GM20431 (cell line): ENCODE results near the gene PGF.

ENCODE experiments used
- in situ Hi-C: fragments of 300-500 bp; cut with MseI, MboI; formaldehyde crosslinking; loops from one replicate; pipeline ENCODE4 v1.15.0; 2020; ENCODE audit warnings: low sequenced_read_pairs; ENCODE audit not compliant: unreplicated experiment

Gene PGF

DNA sequence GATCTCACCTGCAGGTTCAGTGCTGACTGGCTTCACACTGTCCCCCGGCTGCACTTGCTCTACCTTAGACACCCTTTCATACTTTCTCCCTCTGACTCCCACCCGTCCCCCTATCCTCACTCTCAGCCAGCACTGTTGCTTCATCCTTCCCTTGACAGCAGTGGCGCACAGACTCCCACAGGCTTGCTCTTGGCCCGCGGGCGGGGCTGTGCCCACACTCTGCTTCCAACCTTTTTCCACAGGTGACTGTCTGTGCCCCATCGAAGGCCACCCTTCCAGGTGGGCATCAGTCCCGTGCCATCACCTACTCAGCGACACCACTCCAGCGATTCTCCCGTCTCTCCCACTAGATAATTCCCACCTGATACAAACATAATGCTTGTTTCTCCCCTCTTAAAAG, 31.3 kb downstream of the PGF start:
- in situ Hi-C loops: no loop called here

DNA sequence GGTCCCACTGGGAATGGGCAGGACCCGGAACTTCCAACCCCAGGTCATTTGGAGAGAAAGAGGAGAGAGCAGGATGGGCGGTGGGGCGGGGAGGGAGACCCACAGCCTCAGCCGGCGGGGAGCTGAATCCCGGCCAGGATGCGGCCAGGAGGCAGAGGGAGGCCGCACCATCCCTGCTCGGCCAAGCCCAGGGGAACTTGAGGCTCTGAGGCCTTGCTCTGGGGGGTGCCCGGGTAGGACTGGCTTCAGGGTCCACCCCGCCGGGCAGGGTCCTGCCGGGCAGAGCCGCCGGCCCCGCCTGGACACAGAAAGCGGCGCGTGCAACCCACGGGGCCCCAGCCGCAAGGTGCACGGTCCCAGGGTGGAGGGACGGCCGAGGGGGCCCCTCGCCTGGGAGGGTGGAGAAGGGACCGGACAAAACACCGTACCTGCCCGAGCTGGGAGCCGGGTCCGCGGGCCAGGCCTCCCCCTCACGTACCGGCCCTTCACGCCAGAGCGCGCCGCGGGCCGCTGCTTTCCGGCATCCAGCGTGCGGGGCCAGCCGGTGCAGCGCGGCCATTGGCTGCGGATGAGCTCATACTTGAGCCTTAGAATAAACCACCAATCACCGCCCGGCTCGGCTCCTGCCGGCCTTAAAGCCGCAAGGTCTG, 32.5 kb downstream of the PGF start, which contains the start of gene RPS6KL1:
TSS of gene RPS6KL1 (minus strand) at position 509 of the 650 bp plus-strand sequence. CDS start 1,719 bp downstream, outside the sequence.
- in situ Hi-C loops: no loop called here

DNA sequence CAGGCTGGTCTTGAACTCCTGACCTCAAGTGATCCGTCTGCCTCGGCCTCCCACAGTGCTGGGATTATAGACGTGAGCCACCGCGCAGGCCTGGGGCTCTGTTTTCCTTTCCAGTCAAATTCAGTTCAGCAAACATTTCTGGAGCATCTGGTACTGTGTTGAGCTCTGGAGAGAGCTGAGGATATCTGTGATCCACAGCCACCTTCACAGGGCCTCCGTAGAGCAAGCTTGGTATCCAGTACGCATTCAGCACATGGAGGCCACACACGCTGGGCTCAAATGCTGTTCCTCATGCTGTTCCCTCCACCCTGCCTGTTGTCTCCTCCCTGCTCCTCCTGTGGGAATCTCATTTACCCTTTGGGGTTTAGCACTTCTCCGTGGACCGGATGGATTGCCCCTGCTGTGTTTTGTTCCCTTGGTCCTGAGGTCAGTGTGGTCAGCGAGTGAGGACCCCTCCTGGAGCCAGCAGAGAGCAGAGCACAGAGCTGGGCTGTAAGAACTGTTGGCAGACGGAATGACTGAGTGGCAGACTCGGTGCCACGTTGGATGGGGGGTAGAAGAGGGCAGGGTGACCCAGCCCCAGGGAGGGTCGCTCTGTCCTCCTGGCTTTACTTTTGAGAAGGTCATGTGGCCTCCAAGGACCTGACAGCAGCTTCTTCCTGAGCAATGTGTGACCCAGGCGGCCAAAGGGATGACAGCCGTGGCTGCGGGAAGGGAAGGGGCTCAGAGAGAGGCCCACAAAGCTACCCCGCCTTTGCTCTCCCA, 33.2 kb downstream of the PGF start:
- in situ Hi-C loops: no loop called here

DNA sequence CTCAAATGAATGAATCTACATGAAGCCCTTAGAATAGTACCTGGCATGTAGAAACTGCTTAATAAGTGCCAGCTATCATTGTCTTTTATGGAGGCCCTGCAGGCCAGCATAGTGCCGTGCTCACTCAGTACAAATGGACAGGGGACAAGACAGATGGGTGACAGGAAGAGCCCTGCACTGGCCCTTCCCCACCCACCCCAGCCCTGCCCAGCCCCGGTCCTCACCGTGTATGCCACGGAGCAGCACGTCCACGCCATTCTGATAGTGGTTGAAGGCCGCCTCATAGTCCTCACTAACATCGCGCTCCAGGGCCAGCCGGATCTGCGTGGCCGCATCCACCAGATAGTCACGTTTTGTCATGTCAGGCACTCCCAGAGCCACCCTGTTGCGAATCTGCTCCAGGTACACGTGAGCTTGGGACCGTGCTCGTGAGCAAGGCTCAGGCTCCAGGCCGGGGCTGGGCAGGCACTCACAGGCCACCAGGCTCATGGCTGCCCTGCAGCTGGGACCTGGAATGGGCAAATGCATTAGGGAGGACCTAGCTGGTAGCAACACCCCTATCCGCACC, 34.3 kb downstream of the PGF start:
- in situ Hi-C loops: no loop called here

DNA sequence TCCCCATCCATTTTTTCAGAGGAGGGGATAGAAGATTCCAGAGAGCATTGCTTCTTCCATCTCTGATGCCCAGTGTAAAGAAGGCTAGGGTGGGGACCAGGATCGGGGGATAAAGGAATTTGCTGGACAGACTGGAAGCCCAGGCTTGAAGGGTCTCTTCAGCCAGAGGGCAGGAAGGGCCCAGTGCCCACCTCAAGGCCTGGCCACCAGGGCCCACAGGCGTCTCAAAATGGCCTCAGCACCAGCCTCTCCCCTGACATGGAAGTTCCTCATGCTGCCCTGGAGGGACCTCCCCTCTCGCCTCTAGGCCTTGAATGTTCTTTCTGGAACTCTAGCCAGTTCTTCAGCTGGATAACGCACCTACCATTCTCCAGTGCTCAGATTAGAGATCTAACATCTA, 35.1 kb downstream of the PGF start:
- in situ Hi-C loops: no loop called here

DNA sequence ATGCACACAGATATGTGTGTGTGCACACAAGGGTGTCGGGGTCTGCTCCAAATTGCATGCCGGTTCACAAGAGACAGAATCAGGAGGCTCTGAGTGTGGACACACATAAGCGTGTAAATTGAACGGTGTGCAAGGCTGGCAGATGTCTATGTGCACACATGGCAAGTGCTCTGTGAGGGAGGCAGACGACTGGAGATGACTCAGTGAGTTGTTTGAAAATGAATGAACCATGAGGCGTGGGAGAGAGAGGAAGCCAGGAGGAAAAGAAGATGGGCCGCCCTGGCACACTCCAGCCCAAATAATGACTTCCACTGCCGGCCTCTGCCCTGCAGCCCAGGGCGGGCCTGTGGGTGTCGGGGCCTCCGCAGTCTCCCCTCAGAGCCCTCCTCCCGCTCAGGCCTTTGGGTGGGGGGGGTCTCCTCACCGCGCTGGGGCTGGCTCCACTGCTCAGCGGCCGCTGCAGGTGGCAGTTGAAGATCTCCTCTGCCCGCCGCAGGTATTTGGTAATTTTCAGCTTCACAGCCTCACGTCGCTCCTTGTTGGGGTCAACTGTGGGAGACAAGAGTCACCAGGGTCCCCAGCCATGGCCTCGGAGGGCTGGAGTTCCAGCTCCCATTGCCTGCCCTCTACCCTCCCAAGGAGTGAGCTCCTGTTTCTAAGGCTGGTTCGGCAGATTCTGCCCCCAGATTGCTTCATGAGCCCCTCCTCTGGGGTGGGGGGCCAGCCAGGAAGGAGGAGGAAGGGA, 35.8 kb downstream of the PGF start:
- in situ Hi-C loops: no loop called here

DNA sequence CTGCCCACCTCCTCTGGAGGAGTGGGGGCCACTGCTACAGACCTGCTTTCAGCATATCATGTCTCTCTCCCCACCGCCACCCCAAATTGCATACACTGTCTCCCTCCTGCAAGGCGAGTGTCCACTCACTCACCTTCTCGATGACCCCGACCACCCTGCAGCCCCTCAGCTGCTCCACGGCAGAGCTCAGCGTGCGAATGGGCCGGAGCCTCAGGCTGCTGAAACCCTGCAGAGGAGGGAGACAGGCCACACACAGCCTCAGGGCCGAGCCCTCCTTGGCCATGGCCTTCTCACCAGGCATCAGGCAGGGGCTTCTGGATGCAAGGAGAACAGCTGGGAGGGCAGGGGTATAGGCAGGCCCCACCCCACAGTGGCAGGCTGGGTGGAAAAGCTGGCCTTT, 37.0 kb downstream of the PGF start:
- in situ Hi-C loops: no loop called here

DNA sequence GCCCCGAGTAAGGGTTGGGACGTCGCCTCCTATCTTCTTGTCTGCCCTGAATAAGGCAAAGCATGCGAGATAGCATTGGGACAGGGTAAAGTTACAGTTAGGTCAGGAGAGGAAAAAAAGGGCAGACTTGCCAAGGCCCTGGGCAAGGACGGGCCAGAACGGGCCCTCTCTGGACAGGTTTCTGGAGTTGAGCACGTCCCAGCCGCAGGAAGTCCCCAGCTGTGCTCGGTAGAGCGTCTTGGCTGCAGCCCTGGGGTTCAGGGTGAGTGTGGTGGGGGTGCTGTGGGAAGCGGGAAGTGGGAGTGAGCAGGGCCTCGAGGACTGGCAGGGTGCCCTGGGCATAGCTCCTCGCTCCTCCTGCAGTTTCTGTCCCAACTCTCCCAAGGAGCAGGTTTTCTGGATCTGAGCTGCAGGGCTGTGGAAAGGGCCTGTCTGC, 37.7 kb downstream of the PGF start:
- in situ Hi-C loops: no loop called here

DNA sequence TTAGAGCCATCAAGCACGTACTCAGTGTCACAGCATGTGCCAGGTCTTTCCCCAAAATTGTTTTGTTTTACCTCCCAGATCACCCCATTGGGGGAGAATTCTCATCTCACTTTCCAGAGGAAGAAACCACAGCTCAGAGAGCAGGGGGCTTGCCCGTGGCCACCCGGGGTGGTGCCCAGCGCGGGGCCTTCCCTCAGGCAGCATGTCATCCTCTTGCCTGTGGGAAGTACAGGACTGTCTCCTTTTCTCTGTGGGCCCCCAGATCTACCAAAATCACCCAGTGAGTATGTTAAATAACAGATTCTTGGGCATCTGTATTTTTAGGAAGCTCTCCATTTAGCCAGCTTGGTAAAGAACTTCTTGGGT, 38.2 kb downstream of the PGF start:
- in situ Hi-C loops: no loop called here

DNA sequence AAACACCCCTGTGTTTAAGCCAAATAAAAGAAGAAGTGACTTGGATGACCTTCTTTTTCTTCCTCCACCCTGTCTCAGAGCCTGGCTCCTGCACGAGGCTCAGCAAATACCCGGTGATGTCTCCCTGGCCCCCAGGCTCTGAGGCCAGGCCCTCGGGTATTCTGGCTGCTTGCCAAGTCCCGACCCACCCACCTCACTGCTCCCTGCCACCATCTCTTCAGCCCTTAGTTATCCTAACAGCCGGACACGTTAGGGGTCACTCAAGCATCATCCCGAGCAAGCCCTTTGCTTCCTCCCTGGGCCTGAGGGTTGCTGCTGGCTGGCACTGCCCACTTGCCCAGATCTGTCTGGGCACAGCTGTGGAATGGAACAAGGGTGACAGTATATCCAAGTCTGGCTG, 39.6 kb downstream of the PGF start:
- in situ Hi-C loops: no loop called here

DNA sequence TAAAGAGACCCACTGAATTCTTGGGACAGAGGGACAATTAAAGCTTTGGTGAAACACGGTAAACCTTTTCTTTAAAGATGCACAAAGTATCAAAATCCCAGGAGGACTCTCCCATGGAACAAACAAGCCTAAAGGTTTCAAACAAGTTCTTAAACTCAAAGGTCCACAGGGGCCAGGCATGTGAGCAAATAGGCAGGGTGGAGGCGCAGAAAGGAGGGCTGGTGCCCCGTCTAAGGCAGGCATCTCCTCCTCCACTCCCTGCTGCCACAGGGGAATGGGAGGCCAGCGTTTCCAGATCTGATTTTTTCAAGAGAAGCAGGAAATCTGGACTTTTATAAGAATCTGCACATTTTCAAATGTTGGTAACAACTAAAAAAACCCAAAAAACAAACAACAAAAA, 40.0 kb downstream of the PGF start:
- in situ Hi-C loops: no loop called here

DNA sequence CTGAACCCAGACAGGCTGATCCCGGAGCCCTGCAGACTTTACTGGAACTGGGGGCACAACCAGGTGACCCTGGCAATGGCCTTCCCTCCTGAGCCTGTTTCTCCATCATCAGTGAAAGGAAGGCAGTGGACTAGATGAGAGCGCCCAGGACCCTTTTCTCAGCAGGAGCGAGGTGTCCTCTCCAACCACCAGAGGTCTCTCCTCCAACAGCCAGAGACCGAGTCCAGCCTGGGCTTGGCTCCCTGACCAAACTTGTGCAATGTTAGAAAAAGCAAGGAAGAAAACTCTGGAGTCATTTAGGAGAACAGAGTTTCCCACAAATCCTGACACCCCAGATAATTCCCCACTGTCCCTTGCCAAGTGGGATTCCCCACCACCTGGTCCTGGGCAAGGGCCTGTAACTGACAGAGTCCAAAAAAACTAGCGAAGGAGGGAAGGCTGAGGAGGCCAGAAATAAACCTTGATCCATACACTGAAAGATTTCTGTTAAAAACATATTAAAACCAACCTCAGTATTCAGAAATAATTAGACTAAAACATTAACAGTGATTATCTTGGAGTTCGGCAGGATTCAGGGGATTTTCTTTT, 41.3 kb downstream of the PGF start:
- in situ Hi-C loops: no loop called here

DNA sequence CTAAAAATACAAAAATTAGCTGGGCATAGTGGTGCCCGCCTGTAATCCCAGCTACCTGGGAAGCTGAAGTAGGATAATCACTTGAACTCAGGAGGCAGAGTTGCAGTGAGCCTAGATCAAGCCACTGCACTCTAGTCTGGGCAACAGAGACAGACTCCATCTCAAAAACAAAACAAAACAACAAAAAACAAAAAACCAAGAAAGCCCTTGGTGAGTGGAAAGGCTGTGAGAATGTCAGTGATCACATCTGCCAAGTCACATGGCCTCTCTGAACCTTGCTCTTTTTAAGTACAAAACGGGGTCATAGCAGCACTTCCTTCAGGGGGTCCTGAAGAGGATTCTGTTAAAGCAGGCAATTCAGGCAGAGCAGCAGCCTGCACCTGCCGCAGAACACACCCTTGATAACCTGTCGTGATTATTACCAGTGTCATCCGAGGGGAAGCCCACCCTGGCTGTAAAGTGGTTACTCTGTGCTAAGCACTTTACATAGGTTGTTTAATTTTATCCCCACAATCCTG, 41.9 kb downstream of the PGF start:
- in situ Hi-C loops: no loop called here

DNA sequence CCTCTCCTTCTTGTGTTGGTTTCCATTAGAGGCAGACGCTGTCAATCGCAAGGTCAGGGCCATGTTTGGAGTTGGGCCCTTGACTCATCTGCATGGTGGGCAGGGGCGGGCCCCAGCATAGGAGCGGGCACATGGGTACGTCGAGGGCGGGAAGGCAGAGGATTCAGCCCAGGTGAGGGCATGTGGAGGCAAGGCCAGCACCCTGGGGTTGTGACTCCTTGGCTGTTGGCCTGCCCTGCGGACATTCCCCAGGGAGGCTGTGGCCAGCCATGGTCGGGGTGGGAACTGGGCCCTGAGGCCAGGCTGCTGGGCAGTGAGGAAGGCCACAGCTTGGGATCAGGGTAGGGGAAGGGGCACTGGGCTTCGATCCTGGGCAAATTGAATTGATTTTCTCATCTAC, 42.6 kb downstream of the PGF start:
- in situ Hi-C loops: no loop called here

DNA sequence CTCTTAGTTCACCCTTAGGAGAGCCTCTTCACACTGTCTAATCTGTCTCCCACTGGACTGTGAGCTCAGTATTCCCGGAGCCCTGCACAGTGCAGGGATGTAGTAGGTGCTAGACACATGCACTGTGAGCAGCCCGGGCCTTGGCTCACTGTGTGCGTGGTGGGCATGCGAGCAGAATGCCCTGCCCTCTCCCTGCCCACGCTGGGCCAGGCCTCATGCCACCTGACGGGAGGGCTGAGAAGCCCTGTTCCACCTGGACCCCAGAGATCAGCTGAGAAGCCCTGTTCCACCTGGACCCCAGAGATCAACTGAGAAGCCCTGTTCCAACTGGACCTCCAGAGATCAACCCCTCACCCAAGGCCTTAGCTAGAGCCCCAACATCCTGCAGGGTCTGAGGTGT, 43.3 kb downstream of the PGF start:
- in situ Hi-C loops: no loop called here

DNA sequence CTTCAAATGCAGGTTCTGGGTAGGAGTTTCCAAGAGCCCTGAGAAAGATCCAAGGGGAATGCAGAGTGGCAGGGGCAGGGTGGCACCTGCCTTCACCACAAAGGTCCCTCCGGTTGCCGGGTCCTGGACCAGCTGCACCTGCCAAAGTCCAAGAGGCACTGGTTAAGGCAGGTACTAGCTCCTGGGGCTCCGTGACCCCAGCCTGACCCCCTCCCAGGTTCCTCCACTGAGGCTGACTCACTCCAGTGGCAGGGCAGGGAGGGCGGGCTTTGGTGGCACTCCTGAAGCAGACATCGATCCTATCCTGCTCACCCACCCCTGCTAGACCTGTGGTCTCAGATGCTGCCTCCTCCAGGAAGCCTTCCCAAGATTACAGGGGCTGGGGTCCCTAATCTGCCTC, 43.7 kb downstream of the PGF start:
- in situ Hi-C loops: no loop called here

DNA sequence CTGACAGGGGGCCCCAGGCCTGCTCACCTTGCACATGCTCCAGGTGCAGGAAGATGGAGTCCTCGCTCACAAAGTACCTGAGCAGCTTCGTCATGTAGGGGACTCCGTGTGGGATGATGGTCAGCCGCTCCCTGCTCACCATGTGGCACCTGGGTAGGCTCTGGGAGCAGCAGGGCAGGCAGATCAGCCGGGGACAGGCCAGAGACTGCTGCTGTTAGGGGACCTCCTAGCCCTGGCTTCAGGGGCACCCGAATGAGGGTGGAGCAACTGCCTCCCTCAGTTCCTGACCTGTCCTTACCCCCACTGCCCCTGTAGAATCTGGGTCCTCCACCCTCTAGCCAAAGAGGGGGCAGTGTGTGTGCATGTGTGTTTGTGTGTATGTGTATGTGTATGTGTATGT, 44.2 kb downstream of the PGF start:
- in situ Hi-C loops: no loop called here

DNA sequence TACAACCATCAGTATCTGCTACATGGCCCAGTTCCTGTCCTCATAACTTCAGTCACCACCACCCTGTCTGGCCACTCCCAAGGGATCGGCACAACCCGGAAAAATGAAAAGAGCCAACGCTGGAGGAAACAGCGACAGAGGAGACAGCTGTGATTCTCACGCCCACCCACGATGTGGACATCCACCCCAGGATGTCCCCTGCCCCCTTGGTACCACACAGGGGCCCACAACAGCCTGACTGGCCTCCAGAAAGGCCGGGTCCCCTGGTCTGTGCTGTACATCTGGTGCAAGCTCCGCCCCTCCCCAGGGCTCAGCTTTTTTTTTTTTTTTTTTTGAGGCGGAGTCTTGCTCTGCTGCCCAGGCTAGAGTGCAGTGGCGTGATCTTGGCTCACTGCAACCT, 44.8 kb downstream of the PGF start:
- in situ Hi-C loops: no loop called here

DNA sequence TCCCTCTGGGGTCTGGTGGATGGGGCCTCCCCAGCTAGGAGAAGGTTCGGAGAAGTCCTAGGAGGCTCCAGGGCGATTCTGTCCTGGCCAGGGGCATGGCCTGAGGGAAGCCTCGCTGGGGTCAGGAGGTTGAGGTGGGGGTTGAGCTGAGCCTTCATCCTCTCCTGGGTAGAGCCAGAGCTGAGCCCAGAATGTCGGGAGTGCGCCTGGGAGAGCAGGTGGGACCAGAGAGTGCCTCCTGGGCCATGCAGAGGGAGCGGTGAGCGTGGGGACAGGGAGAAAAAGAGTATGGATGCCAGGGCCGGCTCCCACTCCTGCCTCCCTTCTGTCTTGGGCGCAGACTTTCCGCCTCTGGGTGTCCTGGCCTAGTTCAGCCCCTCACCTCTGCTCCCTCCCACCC, 45.5 kb downstream of the PGF start:
- in situ Hi-C loops: no loop called here

DNA sequence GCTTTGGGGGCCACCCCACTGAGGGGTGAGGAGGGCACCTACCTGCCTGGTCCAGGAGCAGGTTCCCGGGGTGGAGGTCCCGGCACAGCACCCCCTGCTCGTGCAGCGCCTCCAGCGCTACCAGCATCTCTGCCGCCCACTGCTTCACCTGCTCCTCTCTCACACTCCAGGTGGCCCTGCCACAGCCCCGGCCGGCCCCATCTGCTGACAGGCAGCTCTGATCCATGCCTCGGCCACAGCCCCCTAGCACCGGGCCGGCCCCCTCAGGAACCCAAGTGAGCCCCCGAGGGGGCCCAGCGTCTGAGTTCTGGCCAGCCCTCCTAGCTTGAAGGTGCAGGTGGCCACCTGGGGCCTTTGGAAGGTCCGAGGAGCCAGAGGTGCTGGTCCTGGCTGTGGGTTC, 45.9 kb downstream of the PGF start:
- in situ Hi-C loops: no loop called here
